Ishikawa (cell line): ENCODE results near the gene AGO3.

Experiments used
- CEBPB ChIP-seq: IDR thresholded peaks from 2 replicates; pipeline ENCODE4 v1.6.1; 2012
- EP300 ChIP-seq: IDR thresholded peaks from 2 replicates; pipeline ENCODE4 v1.6.1; 2012; ENCODE audit warnings: borderline replicate concordance
- RAD21 ChIP-seq: IDR thresholded peaks from 2 replicates; pipeline ENCODE4 v1.6.1; 2012; ENCODE audit warnings: low read depth
- TAF1 ChIP-seq: IDR thresholded peaks from 2 replicates; pipeline ENCODE4 v1.6.1; 2012; ENCODE audit warnings: low read depth, mild to moderate bottlenecking
- YY1 ChIP-seq: IDR thresholded peaks from 2 replicates; pipeline ENCODE4 v1.6.1; 2012; ENCODE audit warnings: low read depth
- ZBTB7A ChIP-seq: IDR thresholded peaks from 2 replicates; pipeline ENCODE4 v1.6.1; 2012; ENCODE audit warnings: low read depth
- TF ChIP-seq, protein P1 (sequence below): IDR thresholded peaks from 2 replicates; pipeline ENCODE4 v1.6.1; 2012

DNA sequence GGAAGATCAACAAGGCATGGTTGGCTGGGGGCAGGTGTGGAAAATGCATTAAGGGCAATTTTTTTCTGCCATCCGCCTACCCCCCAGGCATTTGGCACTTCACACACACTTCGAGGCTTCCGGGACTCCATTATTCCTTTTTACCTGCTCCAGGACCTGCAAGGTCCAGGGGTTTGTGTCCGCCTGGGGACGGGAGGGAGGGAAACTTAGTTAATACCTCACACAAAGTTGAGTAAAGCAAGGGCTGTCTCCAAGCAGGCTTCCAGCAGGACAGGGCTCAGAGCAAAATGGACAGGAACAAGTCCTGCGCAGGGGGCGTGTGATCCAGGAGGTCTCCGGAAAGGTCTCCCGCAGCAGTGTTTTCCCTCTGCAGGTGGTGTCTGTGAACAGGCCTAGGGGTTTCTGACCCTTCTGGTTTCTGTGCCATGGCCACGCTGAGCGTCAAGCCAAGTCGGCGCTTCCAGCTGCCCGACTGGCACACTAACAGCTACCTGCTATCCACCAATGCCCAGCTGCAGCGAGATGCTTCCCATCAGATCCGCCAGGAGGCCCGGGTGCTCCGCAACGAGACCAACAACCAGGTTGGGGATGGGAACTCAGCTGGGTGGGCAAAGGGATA, 153.7 kb downstream of the AGO3 start:
- TF ChIP-seq YY1 (no peak), RAD21 (no peak), ZBTB7A (no peak), TAF1 (no peak), EP300 (no peak; the same call in 1 of the 2 replicates), CEBPB (no peak)
- TF ChIP-seq, protein P1, sequence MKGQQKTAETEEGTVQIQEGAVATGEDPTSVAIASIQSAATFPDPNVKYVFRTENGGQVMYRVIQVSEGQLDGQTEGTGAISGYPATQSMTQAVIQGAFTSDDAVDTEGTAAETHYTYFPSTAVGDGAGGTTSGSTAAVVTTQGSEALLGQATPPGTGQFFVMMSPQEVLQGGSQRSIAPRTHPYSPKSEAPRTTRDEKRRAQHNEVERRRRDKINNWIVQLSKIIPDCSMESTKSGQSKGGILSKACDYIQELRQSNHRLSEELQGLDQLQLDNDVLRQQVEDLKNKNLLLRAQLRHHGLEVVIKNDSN: no peak
